ENCODE results near the gene DUSP1.
A peak's percentile ranks its signal among the peaks of the same experiment; 100 is the strongest.

Gene DUSP1

DNA sequence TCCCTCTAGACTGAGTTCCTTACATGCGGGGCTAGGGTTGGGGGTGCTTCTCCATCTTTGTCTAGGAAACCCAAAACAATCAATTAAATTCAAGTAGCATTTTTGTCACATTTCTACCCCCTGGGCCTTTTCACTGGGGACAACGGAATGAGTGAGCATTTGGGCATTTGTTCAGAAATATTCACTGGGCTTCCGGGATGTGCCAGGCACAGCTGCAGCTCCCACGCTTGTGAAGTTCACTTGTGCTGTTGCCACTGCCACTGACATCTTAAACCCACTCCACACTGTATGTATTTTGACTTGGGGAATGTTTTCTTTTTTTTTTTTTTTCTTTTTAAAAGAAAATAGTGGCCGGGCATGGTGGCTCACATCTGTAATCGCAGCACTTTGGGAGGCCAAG, 31.6 kb downstream of the DUSP1 start:
- no peak for DNase-seq

DNA sequence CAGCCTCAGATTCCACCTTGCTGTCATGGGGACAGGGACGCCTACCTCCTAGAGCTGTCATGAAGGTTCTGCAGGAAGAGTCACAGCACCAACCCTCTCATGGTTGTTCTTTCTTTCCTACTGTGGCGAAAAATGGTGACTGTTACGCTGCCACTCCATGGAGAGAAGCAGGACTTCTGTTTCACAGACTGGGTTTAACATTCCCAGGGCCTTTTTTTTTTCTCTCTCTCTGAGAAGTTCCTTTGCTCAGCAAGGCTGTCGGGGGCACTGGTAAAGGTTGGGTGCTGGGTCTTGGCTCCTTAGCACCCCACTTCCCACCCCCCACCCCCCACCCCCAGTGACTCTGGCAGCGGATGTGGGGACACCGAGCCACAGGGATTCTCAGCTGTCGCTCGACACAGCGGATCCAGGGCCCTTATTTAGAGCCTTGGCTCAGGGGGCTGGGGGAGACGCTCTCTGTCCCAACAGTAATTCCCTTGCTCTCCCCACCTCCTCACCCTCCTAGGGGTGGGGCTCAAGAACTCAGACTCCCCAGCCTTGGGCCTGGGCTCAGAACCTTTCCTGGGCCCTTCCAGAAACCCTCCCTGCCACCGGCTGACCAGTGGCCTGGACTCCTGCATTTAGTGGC, 34.4 kb downstream of the DUSP1 start:
- DNase-seq, result no peak

DNA sequence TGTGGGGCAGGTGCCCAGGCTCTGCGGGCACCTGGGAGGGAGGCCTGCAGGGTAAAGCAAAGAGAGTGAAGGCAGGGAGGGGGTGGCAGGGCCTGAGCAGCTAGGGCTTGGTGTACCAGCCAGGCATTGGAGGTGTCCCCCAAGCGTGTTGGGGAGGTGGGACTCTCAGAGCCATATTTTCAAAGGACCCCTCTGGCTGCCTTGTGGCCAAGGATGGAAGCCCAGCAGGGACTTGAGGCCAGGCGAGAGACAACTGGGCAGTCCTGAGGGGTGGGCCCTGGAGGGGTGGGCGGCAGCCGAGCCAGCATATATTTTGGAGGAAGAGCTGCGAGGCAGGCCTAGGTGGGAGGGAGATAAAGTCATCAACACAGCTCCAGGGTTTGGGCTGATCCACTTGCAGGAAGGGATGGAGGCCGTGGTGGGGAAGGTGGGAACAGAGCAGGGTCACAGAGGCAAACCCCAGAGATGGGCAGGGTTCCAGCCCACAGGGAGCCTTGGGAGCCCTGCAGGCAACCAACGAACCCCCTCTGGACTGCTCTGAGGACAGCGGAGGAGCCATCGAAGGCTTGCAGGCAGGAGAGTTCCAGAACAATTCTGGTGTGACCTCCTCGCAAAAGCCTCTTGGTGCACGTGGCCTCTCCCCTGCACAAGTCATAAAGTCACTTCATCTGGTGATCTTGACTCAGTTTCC, 35.7 kb downstream of the DUSP1 start:
- DNase-seq, result no peak

DNA sequence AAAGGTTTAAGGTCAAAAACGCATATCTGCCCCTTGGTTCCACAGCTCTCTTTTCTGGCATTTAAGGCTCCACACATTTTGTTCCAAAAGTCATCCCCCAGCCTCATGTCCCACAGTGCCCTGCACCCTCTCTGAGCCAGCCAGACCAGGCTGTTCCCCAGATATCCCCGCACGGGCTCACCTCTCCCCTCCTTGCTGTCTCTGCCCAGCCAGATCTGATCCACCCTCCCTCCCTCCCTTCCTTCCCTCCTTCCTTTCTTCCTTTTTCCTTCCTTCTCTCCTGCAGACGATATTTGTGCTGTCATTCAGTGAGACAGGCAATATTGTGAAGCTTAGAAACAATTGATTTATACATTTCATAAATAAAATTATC, 37.0 kb downstream of the DUSP1 start:
- no peak for DNase-seq

DNA sequence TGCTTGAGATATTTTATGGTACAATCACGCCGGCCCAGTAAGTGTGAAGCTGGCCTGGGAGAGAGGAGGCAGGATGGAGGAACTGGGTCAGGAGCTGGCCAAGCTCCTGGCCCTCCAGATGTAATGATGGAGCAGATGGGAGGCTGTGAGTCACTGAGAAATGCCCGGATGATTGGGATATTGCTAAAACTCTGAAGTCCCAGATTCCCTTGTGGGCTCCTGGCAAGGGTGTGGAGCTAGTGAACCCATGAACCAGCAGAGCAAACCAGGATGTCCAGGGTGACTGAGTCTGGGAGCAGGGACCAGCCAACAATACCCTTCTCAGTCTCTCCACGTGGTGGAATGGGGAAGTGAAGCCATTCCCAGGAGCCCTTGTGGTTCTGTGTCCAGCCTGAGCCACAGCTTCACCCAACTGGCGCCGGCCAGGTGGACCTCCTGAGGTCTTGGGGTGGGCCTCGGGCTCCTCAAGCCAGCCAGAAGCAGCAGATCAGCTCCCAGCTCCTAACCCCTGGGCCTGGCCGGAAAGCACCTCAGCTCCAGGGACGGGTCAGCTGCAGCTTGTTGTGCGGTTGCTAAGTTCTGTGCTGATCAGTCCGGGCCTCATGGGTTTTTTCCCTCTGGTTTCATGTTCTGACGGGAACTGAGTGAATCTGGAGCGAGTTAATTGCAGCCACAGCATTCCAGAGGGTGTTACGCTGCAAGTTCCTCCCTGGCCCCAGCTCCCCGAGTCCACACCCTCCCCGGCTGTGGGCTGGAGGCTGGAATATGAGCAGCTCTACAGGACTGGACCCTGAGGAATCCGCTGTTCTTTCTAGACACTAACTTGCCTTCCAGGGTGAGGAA, 37.6 kb downstream of the DUSP1 start:
- no peak for DNase-seq

DNA sequence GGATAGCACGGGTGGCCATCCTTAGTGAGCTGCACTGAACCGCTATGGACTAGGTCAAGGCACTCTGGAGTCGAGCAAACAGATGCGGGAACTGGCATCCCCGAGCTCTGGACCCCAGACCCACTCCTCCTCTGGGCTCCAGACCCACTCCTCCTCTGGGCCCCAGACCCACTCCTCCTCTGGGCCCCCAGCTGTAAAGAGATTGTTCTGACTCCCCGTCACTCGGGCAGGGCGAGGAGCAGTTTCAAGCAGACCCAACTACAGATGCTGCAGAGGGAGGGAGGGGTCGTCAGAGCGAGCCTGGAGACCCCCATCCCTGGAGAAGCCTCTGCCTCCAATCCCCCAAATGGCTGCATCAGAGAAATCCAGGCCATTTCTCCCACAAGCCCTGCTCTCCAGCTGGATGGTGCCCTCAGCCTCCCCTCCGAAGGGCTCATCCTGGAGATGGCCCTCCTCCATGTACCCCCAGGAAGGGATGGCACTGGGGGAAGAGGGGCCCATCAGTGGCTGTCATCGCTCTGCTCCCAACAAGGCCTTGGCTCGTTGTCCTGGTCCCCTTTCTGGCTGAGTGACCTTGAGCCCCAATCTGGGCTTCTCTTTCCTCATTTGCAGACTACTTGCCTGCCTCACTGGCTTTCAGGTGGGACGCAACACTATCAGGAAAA, 38.7 kb downstream of the DUSP1 start:
- DNase-seq, result no peak

DNA sequence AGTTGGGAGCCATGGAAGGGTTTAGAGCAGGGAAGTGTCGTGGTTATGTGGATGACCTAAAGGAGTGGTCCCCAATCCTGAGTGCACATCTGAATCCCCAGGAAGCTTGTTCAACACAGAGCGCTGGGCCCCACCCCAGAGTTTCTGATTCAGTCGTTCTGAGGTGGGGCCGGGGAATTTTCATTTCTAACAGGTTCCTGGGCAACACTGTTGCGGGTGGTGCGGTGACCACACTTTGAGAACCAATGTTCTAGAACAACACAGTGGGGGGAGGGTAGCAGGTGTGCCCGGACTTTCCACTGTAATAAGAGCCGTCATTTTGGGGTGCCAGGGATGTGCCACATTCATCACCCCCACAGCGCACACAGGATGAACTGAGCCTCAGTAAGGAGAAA, 39.3 kb downstream of the DUSP1 start:
- no peak for DNase-seq

DNA sequence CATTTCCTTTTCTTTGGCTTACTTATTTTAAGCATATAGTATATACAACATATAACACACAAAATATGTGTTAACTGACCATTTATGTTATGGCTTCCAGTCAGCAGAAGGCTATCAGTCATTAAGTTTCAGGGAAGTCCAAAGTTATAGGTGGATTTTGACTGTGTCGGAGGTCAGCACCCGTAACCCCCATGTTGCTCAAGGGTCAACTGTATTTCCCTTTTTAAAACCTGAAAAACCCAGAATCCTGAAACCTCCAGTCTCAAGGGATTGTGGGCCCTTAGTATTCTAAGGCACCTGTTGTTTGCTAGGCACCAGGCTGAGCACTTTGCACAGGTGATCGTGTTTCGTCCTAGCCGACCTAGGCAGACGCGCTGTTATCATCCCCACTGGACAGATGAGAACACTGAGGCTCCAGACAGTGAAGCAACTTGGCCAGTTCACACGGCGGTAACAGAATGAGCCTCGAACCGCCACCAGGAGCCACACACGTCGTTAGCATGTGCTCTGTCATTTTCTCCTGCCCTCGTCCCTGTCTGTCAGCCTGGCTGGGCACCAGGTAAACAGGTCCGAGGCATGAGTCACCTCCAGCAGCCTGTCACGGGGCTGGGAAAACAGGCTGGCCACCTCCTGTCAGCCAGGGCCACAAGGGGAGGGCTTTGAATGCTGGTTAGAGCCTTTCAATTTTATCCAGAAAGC, 39.9 kb downstream of the DUSP1 start:
- no peak for DNase-seq

DNA sequence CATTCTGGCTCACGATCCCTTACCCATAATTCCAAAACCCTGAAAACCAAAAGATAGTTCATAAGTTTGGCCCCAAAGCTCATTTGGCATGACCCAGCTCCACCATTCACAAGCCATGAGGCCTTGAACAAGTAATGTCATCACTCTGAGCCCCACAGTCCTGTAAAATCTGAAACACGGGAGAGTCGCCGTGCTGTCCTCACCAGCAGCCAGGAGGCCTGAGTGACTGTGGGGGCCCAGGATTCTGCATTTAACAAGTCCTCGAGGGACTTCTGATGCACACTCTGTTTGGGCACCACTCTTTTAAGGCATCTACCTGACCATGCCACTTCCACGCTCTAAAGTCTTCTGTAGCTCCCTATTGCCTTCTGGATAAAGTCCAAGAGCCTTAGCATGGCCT, 40.8 kb downstream of the DUSP1 start:
- no peak for DNase-seq

DNA sequence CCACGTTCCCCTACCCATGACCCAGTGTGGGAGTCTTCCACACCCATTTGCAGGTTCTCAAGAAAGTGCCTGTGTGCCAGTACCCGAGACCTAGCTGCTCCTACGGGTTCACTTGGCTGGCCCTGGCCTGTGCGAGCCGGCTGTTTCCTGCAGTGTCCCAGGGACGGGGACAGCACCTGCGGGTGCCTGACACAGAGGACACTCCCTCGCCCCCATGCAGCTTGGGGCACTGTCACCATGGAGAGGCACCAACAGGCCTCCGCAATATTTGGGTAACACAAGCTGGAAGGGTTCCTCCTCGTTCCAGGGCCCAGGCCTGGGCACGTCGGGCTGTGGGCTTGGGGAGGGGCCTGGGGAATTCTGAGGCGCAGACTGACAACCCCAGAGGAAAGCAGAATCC, 41.4 kb downstream of the DUSP1 start:
- no peak for DNase-seq

DNA sequence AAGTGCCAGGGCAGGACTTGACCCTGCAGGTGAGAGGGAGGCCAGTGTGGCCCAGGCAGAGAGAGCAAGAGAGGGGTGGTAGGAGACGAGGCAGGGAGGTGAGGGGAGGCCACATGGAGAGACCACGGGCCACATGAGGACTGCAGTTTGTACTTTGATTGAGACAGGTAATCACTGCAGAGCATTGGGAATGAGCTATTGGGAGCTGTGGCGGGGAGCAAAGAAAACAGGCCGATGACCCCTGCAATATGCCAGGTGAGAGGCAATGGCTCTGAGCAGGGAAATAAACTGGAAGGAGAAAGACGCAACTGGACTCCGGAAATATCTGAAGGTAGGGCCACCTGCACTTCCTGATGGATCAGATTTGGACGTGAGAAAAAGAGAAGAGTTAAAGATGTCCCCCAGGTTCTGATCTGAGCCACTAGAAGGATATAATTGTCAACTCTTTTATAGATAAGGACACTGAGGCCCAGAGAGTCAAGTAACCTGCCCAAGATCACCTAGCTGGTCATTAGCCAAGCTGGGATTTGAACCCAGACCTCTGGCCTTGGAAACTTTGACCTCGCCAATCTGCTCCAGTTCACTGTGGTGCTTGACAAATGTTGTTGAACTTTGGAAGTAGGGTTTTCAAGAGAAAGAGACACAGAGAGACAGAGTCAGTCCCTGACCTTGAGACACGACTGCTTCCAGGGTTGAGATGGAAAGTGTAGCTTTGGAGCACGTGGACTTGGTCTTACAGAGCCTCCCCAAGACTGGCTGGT, 42.3 kb downstream of the DUSP1 start:
- DNase-seq, result no peak

DNA sequence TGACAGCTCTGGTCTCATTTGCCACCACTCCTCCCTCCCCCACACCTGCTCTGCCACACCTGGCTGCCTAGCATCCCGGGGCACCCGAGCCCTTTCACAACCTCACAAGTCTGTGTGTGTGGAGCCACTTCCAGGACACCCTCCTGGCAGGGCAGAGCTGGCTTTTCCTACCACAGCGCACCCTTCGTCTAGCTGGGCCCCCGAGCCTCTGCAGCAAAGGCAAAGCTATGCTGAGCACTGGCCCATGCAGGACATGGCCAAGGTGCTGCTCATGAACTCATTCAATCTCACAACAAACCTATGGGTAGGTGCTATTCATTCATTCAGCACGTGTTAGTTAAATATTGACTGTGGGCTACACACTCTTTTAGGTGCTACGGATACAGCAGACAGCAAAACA, 43.4 kb downstream of the DUSP1 start:
- no peak for DNase-seq

DNA sequence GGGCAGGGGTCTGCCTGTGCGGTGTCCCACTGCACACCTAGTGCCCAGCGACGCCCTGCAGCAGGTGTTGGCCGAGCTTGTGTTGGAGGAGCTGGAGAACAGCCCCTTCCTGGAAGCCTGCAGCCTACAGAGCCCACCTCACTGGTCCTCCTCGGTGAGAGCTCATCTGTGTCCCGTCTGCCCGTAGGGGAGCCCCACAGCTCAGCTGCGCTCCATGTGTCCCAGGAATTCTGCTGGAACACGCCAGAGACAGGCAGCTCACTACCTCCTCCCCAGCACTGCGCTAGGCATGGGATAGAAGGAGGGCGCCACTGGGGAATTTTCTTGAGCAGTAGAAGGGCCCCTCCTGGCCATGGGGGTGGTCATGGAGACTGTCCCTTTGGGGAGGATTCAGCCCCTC, 44.0 kb downstream of the DUSP1 start:
- DNase-seq, result no peak

DNA sequence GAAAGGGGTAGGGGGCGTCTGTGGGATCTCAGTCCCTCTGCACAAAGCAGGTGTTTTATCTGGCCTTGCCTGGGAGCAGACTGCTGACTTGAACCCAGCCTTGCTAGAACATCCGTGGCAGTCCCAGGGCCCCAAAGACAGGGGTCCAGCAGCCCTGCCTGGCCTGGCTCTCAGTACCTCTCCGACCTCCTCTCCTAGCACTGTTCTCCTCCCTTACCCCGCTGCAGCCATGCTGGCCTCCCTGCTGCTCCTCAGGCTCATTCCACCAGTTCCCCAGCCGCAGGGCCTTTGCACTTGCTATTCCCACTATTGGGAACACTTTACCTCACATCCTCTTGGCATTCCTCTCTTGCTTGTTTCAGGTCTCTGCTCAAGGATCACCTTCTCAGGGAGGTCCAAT, 45.2 kb downstream of the DUSP1 start:
- no peak for DNase-seq

DNA sequence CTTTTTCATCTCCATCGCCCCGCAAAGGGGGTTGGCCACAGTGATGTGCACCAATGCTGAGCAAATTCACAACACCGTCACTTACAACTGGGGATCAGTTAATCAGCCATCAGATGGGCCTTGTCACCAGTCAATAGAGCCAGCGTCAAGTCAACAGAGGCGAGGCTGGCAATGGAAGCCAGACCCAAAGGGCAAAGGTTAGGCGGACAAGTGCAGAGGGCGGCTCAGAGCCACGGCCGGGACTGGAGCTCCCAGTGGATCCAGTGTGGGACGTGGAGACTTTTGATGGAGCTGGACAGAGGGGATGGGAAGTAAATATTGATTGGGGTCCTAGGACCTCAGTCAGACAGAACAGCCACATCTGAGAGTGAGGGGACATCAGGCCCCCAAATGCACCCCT, 45.7 kb downstream of the DUSP1 start:
- no peak for DNase-seq

DNA sequence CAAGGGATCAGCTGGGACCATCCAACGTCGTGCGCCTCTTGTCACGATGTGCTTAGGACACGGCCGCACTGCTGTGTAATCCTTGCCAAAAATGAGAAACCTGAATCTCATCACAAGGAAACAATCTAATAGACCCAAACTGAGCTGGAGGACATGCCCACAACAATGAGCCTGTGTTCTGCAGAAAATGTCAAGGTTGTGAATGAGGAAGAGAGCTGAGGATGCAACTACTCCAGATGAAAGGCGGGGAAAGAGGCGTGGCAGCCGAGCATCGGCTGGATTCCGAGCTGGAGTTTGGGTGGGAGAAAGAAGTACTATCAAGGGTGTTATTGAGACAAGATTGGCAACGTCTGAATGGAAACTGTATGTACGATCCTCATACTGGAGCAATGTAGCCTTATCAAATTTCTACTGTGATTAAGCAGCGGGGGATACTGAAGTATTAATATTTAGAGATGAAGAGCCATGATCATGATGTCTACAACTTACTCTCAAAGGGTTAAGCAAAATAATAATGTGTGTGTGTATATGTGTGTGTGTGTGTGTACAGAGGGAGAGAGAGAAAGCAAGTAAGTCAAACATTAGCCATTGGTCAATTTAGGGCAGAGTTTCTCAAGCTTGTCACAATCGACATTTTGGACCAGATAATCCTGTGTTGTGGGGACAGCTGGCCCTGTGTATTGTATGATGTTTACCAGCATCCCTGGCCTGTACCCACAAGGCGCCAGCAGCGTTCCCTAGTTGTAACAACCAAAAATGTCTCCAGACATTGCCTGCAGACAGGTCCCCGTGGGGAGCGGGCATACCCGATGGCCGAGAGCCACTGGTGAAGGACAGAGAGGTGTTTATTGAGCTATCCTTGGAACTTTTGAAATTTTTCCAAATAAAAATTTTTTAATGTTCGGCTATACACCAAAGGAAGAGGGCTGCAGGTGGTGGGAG, 46.5 kb downstream of the DUSP1 start:
- DNase-seq, result no peak

DNA sequence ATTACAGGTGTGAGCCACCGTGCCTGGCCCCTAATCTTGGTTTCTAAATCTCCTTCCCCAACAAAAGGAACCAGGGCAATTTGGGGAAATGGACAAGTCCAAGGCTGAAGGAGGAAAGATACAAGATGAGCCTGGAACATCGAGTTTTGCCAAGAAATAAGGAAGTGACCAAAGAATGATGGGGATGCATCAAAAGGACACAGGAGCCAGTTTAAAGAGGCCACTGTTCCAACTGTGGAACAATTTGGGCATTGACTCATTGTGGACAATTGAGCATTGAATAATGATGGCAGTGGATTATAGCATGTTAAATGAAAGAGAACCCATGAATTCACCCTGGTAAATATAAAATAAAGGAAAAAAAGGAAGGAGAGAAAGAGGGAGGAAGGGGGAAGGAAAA, 47.5 kb downstream of the DUSP1 start:
- no peak for DNase-seq

DNA sequence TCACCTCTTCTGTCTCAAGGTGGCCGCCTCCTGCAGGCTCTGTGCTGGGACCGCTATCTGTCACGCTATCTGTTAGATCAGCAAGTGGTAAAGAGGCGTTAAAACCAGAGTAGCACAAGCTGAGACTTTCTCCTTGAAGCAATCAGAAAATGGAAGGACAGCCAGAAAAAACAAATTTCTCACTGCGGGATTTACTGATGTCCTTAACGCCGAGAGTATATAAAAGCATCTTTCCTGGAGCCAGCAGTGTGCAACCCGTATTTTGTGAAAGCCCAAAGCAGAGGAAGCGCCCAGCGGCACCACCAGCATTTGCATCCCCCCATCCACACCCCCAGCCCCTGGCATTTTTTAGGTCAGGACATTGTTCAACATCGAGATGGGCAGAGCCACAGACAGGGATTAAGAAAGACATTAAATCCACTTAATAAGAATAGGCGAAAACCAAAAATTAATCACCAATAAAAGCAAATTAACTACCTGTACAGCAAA, 48.6 kb downstream of the DUSP1 start:
- DNase-seq, result peak; percentile 49

DNA sequence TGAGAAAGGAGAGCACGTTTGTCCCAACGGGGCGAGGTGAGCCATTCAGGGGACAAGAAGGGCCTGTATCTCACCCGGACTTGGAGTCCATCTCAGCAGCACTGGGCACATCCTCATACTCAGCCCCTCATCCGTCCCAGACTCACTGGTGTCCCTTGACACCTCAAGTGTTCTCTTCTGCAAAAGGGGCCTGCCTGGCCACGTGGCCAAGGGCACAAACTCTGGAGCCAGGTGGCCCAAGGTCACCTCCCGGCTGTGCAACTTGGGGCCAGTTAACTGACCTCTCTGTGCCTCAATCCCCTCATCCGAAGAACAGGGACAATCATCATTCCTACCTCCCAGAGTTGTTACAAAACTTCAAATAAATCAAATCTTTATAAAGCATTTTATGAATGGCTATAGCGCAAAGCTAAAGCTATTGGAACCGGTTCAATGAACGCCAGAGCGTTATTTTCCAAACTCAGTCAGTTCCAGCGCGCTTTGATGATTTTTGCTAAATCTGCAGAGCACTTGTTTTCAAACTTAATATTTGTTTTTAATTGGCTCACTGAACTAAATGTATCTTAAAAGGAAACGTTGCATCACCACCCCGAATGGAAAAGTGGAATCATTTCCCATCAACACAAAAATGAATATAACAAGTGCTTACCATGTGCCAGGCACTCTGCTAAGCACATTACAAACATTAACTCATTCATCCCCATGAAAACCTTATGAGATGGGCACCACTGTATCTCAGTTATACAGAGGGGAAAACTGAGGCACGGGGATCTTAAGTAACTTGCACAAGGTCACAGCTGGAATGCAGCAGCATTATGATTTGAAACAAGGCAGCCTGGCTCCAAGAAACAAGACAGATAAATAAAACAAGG, 49.3 kb downstream of the DUSP1 start:
- no peak for DNase-seq

DNA sequence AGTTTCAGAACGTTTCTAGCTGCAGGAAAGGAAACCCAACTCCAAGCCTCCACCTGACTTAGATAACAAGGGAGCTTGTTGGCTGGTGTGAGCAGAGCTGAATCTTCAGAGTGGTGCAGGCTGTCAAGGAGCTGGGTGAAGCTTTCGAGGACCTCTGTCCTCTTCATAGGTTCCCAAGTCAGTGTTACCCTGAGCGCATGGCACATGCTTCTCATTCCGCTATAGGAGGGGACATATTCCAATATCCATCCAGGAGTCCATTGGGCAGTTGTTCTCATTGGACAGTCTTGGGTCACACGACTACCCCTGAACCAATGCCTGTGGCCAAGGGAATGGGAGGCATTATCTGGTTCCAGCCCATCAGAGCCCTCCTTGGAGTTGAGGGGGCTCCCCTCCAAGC, 50.3 kb downstream of the DUSP1 start:
- no peak for DNase-seq

All from NK-92 treated with Interleukin-12 subunit alpha and Interleukin-12 subunit beta, amount 100 ng/mL, for 24 hours (cell line).